SKM-1 (cell line): ENCODE results near the gene GPR183.

Source experiments
- DNase-seq: peaks from one replicate; lab custom pipeline; 2025; ENCODE audit not compliant: unreplicated experiment; lab: John Stamatoyannopoulos, UW

Gene GPR183

DNA sequence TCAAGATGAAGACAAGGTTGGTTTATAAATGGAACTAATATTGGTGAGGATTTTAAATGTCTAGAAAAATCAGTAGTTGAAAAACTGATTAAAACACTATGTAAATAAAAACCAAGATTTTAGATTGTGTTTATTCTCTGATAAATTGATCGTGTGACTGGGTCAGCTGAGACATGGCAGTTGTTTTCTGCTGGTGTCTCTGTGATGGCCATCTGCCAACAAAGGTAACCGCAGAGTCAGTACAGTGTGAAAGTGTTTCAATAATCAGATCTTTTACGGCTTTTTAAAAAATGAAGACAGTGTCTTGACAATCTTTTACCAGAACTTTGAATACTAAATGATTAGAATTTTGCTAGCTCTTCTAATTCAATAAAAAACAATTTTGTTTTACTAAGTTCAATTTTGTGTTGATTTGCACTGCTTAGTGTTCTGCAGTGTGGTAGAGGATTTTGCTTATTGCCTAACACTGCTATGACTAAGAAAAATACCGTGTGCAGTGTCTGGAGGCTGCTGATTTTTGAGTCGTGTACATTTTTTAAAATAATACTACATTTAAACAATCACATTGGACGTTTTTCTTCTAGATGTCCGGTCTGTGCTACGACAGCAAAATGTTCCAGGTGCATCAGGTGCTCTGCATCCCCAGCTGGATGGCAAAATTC, 32.7 kb upstream of the GPR183 start:
- no peak for DNase-seq

DNA sequence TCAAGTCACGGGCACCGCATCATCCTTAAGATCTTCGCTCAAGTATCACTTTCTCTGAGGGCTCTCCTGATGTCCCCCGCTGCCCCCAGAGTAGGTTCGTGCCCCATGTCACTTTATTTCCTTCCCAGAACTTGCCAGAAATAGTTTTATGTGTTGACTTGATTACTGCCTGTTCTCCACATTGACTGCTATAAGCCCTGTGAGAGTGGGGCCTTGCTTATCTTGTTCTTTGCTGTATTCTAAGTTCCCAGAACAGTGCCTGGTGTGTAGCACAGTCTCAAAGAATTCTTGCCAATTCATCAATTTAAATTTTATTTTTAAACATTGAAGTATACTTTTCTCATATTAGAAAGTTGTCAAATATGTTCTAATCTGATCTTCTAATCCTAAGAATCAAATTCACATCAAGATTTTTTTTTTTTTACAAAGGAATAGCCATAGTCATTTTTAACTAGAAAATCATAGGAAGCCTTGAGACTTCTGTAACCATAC, 32.1 kb upstream of the GPR183 start:
- DNase-seq = no peak

DNA sequence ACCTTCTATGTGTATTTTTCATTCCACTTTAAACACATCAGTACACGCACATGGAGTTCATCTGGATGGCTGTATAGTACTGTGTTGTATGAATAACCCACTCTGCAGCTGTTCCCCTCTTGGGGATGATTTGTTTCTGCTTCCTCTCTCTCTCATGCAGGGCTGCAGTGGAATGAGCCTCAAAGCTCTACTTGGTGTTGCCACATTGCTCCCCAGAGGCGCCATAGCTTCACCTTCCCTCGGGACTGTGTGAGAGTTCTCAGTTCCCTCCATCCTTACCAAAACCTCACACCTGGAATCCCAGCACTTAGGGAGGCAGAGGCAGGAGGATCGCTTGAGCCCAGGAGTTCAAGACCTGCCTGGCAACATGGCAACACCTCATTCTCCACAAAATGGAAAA, 28.4 kb upstream of the GPR183 start:
- no peak for DNase-seq

DNA sequence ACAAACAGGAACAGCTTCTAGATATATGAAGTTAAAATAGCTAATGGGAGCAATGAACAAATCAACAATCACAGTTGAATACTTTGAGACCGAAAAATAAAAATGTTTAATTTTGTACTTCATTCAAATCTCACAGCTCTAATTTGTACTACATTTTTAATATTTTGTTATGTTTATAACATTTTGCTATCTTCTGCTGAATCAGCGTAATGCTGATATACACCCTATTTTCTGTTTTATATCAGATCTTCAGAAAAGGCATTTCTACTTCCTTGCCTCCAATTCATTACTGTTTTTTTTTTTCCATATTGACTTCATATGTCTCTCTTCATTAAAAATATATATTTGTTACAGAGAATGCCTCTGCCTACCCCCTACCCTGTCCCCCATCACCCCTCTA, 27.9 kb upstream of the GPR183 start:
- no peak for DNase-seq

DNA sequence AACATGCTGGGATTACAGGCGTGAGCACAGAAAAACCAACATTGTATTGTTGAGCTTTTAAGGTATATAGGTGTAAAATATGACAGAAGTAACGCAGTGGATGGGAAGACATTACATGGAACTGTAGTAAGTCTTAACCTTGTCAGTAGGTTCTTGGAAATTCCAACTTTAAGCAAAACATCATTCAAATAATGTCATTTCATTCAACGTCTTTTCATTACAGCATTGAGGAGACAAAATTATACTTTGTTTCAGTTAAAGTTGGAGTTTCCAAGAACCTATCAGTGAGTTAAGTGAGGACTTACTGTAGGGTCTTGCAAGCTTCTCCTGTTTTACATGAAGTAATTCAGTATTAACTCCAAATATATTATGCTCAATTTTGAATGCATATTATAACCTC, 27.0 kb upstream of the GPR183 start:
- no peak for DNase-seq

DNA sequence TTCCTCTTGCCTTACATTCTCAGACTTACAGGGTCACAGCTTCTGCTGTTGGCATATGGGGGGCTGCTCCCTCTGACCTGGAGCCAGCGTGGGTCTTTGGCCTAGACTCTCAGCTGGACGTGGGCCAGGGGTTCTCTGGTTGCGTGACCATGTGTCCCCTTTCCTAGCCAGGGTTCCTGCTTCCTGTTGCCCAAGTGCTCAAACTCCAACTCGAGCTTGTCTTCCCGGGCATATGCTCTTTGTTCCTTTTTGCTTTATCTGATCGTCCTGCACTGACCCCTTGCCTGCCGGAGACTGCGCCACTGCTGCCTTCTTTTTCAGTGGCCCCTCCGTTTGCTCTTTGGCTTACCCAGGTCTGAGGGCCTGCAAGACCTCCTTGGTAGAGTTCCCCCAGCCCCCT, 25.3 kb upstream of the GPR183 start:
- no peak for DNase-seq

DNA sequence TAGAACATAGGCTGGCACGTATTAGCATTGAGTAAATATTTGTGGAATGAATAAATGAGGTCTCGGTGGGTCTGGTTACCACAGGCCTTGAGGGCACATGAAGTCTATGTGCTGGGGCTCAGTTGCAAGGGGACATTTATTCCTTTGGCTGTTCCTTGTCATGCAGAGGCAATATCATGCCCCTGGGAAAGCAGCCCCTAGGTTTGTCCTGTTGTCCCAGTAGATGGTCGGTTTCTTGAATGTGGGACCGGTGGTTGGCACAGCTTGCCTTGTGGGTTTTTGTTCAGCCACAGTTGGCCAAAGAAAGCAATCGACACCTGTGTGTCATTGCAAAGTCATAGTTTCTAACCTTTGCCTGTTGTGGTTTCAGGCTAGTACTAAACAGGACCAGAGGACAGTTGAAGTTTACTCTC, 24.7 kb upstream of the GPR183 start:
- DNase-seq = no peak

DNA sequence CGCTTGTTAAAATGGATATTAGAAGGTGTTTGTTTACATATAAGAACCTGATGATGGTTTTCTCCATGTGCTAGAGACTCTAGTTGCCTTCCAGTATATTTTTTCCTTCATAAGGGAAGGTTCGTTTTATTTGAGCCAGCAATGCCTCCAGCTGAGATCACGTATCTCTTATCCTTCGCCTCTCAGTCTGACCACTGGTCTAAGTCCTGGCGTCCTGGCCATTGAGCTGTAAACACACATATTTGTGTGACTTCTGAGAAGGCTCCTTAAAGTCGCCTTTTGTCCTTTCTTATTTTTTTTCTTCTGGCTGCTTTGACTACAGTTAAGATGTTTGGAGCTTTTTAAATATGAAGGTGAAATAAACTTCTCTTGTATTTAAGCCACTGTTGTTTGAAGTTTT, 23.7 kb upstream of the GPR183 start:
- no peak for DNase-seq

DNA sequence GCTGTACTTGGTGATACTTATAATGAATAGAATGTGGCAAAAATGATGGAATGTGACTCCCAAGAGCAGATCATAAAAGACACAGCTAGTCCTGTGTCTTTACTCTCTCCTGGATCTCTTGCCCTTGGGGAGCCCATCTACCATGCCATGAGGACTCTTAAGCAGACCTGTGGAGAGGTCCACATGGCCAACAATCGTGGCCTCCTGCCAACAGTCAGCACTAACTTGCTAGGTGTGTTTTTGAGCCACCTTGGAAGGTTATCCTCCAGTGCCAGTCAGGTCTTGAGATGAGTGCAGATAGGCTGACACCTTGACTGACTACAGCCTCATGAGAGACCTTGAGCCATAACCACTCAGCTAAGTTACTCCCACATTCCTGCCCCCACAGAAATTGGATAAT, 22.3 kb upstream of the GPR183 start:
- no peak for DNase-seq

DNA sequence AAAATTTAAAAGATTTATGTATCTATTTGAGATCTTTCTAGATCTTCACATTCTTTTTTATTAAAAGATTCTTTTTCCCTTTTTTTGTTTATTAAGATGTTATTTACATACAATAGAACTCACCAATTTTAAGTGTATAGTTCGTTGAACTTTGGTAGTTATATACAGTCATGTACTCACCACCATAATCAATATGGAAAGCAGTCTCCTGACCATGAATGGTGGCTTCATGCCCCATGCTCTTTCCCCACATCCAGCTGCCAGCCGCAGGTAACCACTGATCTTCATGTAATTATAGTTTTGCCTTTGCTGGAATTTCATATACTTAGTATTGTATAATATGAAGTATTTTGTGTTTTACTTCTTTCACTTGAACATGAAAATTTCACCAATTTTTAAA, 20.6 kb upstream of the GPR183 start:
- no peak for DNase-seq

DNA sequence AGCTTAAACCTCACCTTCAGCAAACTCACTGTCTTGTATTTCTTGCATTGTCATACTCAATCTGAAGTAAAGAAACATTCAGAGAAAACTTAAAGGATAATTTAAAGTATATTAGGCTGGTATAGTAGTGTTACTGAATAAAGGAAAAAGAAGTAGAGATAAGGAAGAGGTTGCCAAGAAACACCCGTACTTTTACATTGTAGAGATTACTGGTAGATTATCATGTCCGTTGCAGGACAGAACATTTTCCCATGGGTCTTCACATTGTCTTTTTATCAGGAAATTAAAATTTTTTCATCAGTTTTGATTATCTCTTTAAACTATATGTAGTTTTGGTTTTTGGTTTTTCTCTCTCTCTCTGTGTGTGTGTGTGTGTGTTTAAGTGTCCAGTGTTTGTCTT, 19.9 kb upstream of the GPR183 start:
- no peak for DNase-seq

DNA sequence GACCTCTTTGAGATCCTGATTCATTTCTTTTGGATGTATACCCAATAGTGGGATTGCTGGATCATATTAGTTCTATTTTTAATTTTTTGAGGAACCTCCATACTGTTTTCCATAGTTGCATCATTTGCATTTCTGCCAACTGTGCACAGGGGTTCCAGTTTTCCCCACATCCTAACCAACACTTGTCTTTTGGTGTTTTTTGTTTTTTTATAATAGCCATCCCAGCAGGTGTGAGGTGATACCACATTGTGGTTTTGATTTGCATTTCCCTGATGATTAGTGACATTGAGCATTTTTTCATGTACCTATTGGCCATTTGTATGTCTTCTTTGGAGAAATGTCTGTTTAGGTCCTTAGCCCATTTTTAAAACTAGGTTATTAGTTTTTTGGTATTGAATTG, 18.8 kb upstream of the GPR183 start:
- no peak for DNase-seq

DNA sequence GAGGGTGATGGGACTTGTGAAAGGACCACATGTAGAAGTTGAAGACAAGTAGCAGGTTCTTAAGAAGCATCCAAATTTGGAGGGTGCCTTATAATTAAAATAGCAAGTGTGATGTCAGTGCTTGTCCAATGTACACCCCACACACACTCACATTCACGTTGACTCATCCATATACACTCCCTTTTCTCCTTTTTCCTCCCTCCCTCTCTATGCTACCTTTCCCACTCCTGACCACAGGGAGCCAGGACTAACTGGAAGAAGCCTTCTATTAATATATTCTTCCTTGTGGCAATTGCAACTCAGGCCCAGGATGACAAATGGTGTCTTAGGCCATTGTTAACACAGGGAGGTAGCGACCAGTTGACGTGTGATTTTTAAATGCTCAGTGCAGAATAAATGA, 16.3 kb upstream of the GPR183 start:
- DNase-seq = no peak

DNA sequence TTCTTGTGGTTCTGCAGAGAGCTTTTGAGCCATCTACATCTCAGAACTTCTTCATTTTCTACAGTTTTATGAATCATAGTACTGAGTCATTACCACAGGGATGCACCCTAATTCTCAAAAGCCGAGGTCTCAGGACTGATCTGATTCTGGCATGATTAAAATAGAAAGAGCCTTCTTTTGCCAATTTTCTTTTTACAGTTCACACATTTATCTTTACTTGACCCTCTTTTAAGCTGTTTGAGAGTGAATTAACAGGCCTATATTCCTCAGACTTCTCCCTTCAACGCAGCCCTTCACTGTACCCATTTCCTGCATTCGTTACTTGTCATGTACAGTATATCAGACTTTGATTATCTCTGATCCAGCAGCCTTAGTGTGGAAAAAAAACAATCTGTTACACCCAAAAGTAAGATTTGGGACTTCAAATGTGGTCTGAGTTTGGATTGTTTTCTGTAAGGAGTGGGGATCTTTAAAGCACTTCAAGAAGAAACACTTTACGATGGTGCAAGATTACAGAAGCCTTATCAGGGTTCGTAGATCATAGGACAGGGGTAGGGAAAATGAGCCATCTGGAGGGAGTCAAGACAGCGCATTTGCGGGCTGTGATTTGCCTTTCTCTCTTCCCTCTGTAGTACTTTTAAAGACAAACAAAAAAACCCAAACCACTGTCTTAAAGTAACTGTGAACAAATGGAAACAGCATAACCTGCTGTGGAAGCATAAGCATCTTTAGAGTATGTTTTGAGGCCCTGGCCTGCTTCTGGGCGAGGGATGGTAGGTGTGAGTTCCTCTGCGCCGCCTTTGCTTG, 15.3 kb upstream of the GPR183 start:
- DNase-seq = peak; percentile 36

DNA sequence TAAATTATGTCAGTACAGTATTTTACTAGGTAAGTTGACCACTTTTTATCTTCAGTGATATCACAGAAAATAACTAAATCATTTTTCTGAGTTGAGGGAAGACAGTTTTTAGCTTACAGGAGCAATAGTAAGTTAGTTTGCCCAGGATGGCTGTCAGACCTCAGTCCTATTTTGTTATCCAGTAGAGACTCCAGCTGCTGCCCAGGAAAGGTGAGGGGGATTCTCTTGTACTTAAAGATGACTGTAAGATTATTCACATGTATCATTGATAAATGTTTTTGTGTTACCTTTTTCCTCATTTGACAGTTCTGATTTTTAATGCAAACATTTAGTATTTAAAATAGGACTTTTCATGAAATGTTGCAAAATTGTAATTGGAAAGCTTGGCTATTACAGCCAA, 14.5 kb upstream of the GPR183 start:
- DNase-seq = no peak

DNA sequence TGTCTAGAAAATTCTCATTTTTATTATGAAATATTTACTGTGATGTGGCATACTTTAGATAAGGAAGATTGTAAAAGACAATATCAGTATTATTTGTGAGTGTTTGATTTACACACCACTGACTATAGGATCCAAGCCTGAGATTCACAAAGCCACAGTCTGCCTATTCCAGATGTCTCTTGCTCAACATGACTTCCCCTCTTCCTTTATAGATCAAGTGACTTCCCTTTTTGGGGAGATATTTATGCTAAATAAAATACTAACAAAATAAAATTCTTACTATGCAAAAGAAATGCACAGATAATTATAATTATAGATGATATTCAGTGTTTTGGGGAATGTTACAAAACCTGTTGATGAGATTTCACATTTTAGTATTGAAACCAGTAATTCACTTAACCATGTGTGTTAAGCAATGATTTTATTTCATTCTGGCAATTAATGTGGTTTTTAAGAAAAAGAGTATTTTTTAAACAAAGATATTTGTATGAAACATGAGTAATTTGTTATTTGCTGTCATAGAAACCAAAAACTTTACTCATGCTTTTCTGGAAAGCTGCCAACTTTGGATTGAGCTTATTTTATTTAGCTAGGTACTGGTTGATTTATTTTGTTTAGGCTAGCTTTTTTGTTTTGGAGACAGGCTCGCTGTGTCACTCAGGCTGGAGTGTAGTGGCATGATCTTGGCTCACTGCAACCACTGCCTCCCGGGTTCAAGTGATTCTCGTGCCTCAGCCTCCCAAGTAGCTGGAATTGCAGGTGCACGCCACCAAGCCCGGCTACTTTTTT, 13.7 kb upstream of the GPR183 start:
- peak; percentile 66 for DNase-seq

DNA sequence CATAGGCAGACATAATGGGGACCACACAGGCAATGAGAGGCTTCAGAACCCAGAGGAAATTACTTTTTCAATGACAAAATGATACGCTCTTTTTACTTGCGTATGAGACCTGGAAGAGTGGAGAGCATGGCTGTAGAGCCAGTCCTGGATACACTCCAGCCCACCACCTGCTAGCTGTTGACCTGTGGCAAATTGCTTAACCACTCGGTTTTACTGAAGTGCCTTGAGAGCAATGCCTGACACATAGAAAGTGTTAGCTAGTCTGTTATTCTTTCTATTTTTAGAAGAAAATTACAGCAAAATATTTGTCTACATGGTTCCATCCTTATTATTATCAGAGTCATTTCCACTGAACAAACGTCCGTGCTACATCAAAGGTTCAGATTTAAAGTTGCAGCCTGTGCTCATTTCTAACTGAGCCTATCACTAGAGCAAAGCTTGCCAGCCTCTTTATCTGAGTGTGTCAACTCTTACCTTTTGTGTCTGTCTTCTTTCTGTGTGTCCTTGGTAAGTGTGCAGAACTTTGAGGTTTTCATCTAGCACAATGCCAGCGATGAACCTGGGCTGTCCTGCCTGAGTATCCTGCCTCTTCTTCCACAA, 9.6 kb upstream of the GPR183 start:
- no peak for DNase-seq

DNA sequence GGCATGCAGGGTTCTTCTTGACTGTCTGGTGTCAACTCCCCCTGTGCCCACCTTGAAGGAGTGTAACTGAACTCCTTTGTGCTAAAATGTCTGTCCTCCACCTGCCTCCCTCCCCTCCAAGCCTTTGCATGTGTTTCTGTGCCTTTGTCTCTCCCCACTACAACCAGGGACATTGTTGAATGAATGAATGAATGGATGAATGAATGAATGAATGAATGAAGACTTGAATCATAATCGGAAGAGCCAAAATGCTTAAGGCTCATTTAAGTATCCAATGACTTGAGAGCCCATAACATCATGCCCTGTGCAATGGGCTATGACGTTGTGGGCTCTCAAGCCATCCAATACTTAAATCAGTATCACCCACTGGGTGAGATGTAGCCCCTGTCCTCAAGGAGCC, 9.0 kb upstream of the GPR183 start:
- DNase-seq = no peak

DNA sequence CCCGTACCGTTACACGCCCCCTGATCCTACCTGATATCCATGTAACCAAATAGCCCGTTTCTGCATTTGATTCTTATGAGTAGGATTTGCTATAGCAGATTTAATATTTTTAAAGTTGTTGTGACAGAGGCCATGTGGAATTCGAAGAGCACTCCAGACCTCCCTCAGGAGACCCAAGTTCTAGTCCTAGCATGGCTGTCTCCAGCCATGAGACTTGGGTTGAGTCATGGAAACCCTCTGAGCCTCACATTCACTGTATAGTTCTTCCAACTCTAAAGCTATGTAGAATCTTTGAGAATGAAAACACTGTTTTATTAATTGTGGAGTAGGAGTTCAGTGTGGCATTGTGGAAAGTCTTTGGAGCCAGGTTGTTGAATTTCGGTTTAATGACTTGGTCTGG, 8.0 kb upstream of the GPR183 start:
- DNase-seq = no peak

DNA sequence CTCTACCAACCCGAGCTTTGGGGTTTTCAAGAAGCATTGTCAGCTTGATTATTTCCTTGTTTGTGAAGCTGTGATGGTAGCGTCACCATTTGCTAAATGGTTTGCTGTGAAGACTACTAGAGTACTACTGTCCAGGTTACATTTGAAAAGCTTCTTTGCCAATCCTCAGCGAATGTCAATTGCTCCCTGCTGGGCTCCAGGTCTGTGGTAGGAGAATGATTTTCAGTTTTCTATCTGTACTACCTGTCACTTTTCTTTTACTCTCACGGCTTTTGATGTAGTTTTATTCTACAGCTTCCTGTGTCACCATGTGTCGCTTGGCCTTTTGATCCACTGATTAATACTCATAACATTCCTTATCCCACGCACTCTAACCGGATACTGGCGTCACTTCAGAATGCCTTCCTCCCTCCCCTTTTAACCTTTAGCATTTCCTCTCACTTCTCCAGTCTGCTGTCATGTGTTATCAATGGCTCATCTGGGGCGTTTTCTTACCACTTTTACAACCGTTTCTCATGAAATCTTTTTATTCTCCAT, 7.5 kb upstream of the GPR183 start:
- DNase-seq = no peak

DNA sequence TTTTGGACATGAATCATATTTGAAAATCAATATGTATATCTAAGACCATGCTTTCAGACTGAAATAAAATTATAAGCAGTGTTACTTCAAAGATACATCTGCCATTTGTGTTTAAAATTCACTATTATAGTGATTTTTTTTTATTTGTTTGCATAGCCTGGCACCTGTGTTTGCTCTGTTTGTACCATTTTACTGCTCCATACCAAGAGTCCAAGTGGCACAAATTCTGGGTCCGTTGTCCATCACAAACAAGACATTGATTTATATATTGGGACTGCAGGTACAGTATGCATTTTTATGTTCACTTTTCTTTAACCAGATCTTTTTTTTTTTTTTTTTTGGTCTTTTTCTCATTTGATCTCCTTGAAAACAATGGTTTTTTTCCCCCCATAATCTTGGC, 6.7 kb upstream of the GPR183 start:
- DNase-seq = no peak
